HG02938 (cell line): ENCODE data around the gene EPB41L4A.

Experiments used
- ATAC-seq: cut with Tn5 transposase; IDR thresholded peaks from one replicate; pipeline ENCODE4 v1.9.1; 2021; ENCODE audit warnings: mild to moderate bottlenecking, moderate library complexity; ENCODE audit not compliant: unreplicated experiment

Gene EPB41L4A

DNA sequence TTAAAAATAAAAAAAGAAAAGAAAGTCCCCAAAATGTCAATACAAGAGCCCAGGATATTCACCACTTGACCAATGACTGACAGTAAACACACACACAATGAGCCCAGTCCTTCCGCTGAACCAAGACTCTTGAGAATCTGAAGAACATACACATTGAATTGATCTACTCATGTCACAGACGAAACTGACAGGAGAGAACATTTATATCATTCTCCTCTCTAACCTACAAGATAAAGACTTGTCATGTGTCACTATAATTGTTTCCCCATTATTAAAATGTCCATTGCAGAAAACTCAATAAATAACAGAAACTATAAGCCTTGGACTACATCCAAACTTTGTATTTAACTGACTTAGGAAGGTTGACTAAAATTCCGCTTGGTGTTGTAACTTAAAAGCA is 296.7 kb downstream of the EPB41L4A start:
- no peak for ATAC-seq

DNA sequence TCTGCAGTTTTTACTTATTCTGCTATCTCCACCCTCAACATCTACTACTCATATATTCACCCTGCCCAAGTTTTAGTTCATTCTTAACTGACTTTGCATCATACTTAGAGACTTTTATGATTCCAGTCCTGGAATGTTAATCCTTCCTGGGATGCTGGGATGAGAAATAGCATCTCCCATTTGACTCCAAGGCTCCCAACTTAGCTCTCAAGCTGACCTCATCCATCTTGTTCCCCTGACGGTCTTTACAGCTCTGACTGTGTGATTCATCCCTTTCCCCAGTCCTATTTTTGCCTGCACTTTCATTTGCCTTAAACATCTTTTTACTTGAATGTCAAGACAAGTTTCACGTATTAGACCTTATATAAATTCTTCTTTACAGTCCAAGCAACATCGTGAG is 297.8 kb downstream of the EPB41L4A start:
- no peak for ATAC-seq

DNA sequence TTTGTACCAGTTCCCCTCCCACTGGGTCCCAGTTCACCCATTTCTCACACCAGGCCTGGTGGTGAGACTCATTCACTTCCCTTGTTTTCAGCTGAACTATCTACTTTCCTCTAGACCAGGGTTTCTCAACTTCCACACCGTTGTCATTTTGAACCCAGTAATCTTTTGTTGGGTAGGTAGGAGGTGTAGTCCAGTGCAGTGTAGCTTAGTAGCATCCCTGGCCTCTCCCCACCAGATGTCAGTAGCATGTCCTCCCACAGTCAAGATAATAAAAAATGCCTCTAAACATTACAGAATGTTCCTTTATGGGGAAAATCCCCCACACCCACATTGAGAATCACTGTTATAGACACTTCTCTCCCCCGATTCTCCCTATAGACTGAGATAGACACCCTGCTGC is 299.1 kb downstream of the EPB41L4A start:
- no peak for ATAC-seq

DNA sequence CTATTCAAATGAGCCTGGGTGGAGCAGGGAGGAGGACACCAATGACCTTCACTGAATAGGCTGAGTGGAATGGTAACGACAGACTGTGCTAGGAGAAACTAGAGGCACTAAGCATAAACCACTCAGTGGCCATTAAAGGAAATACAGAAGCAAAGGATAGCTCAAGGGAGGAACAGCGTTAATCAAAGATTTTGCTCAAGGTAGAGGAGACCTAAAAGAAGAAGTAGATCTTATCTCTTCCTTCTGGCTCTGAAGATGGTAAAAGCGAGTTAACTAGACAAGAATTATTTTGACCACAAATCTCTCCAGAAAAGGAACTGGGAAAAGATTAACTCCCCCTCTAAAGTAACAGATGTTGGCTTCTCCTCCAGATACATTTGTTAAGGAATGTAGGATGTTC is 299.6 kb downstream of the EPB41L4A start:
- ATAC-seq, result peak; percentile 43

DNA sequence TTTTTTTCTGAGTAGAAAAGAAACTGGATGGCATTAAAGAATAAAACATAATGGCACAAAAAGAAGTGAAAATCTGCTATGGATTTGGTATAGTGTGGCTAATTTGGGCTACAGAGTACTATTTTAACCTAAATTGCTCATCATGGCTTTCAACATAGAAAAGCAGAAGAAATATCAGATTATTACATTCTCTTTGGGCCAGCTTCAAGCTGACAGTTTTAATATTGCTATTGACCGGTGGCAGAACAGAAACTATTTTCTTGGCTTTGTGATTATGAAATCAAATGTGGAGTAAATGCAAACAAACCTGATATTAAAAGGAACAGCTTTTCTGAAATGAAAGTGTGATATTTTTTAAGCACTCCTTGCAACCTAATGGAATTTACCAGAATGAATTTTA is 301.5 kb downstream of the EPB41L4A start:
- ATAC-seq, result no peak

DNA sequence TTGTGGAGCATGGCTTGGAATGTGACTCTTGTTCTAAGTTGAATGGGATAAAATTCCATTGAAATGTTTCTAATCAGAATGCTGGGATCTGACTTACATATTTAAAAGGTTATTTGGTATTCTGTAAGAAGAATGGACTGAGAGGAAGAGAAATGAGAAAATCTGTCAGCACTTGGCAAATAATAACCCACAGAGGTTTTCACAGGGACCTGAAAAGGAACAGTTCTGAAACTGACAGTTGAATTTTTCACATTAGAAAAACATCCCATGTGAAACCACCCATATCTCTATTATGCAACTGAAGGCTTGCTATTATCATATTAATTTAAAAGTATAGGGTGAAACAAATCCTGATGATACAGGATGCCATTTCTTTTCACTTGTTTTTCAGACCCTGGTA is 302.7 kb downstream of the EPB41L4A start:
- peak; percentile 71 for ATAC-seq

DNA sequence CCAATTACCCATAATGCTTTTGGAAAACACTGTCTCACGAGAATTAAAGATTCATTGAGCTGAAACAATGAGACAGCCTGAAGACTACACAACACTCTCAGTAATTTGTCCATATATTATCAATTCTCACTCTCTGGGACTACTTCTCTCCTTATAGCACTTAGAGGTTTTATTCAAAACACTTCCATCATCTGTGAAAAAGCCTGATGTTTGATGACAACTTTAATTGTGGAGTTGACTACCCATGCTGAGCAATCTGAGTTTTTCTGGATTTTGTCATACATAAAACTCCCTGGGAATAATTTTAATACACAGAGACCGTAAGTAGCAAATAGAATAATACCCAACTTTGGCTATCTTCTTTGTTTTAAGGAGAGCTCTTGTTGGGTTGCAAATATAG is 305.5 kb downstream of the EPB41L4A start:
- ATAC-seq, result no peak
